Sigmoid colon (tissue), 7 donors: Measurements from ENCODE around the gene STAP1. TPM values are rescaled to one million over a fixed set of nuclear protein-coding genes. Genes with fewer than 3 reads are reported as not detected.

ENCODE experiments used
- DNase-seq: peaks from one replicate; pipeline ENCODE4 v3.0.0-alpha.2; 2019
- H3K27ac ChIP-seq, 4 donors: fragments of 200-600 bp; sonication (generic); one replicate each; pipeline ENCODE4 v1.5.1; 2016 to 2019; ENCODE audit warnings: mild to moderate bottlenecking in 1 of 4
- H3K27me3 ChIP-seq, 3 donors: fragments of 200-600 bp; sonication (generic); one replicate each; pipeline ENCODE4 v1.5.1; 2019; ENCODE audit warnings: mild to moderate bottlenecking in 1 of 3
- H3K36me3 ChIP-seq, 4 donors: fragments of 200-600 bp; sonication (generic); one replicate each; pipeline ENCODE4 v1.5.1; 2016 to 2019
- H3K4me1 ChIP-seq, 4 donors: fragments of 200-600 bp; sonication (generic); one replicate each; pipeline ENCODE4 v1.5.1; 2017 to 2019
- H3K4me3 ChIP-seq, 4 donors: fragments of 200-600 bp; sonication (generic); one replicate each; pipeline ENCODE4 v1.5.1; 2017 to 2019; ENCODE audit warnings: mild to moderate bottlenecking in 2 of 4, moderate library complexity in 1 of 4
- H3K9me3 ChIP-seq, 4 donors: fragments of 200-600 bp in 3 of 4; sonication (generic) in 3 of 4; one replicate each; pipeline versions ENCODE4 v1.5.1 to v1.6.1; 2013 to 2019
- CTCF ChIP-seq, 4 experiments: fragments of 450-650 bp in 3 of 4; fragments of 200-600 bp in 1 of 4; IDR thresholded peaks; one replicate each; pipeline ENCODE4 v1.5.1; 2016 to 2019; ENCODE audit warnings: antibody characterized with exemption in 4 of 4, mild to moderate bottlenecking in 3 of 4, moderate library complexity in 2 of 4
- EP300 ChIP-seq, 4 donors: sonication (generic); formaldehyde crosslinking; IDR thresholded peaks; one replicate each; pipeline ENCODE4 v1.6.1; 2017; ENCODE audit warnings: antibody characterized with exemption in 4 of 4
- POLR2A ChIP-seq, 2 donors: fragments of 450-650 bp; IDR thresholded peaks; one replicate each; pipeline ENCODE4 v1.6.1; 2016; ENCODE audit warnings: antibody characterized with exemption in 2 of 2, mild to moderate bottlenecking in 2 of 2, moderate library complexity in 2 of 2
- POLR2AphosphoS5 ChIP-seq, 4 donors: sonication (generic); formaldehyde crosslinking; IDR thresholded peaks; one replicate each; pipeline ENCODE4 v1.6.1; 2017; ENCODE audit warnings: antibody characterized with exemption in 4 of 4
- WGBS, 2 donors: extraction: QIAGEN DNeasy Blood & Tissue Kit; methylation state at CpG; one replicate each; pipeline ENCODE4 v1.1.7; 2013; 5-methylcytosine and 5-hydroxymethylcytosine counted together
- intact Hi-C: fragments of 100-400 bp; cut with DNase I; formaldehyde crosslinking; loops from one replicate; pipeline ENCODE4 v1.15.1; 2023
- polyA plus RNA-seq, 3 donors: library from polyadenylated mRNA; stranded (reverse); fragments of 200-250 nt; gene quantifications; one replicate each; pipeline ENCODE4 v1.2.3, GENCODE V29; 2013
- total RNA-seq, 4 donors: library from RNA; depleted of rRNA; stranded (reverse); fragments of >200 nt; gene quantifications; one replicate each; pipeline ENCODE4 v1.1.0, GENCODE V29; 2016
- donor health status: healthy with polysubstance abuse.
- donor health status: Bipolar disorder and iron deficiency.
- donor health status: healthy.

Gene STAP1
- total and polyA plus RNA-seq, 7 donors = 2.4 to 9.4 TPM; not detected in 5

DNA sequence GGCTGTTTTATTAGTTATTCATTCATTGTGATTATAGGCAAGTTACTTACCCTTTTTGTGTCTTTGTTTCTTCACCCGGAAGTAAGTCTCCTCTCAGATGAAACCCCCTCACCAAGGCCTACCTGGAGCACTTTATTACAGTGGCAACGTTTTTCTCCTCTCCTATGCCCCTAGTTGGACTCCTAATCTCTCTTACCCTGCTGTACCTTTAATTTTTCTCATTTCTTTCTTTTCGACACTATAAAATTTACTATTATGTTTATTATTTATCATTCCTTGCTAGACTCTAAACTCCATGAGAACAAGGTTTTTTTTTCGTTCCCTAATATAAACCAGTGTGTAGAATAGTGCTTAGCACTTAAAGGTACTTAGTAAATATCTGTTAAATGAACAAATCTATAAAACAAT lies 17.5 kb downstream of the STAP1 start:
- TF ChIP-seq EP300 (IDR thresholded peaks at IDR 0.05) (no peak), POLR2AphosphoS5 (IDR thresholded peaks at IDR 0.05) (no peak), CTCF (IDR thresholded peaks at IDR 0.05) (no peak), POLR2A (IDR thresholded peaks at IDR 0.05) (no peak)
- Histone ChIP-seq H3K27ac (no peak overlapping the region), H3K36me3 (no peaks in the 10 kb centered on the region), H3K4me1 (no peaks in the 10 kb centered on the region), H3K9me3 (no peaks in the 10 kb centered on the region), H3K27me3 (no peaks in the 10 kb centered on the region), H3K4me3 (no peak overlapping the region)
- intact Hi-C loops = no loop called here
- 72 to 75% methylated on average over 4 of the region's 4 CpGs for WGBS, 2 donors
- no peak for DNase-seq

DNA sequence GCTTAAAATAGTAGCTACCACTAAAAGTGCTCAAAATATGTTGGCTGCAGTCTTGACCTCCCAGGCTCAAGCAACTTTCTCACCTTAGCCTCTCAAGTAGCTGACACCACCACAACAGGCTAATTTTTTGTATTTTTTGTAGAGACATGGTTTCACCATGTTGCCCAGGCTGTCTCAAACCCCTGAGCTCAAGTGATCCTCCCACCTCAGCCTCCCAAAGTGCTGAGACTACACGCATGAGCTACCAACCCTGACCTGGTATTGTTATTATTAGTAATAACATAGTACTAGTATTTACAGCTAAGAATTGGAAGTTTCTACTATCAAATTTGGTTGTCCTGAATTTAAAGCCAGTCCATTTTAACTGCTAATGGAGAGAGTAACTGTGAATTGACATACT lies 18.0 kb downstream of the STAP1 start:
- 86 to 98% methylated on average over 1 of the region's 1 CpG for WGBS, 2 donors

DNA sequence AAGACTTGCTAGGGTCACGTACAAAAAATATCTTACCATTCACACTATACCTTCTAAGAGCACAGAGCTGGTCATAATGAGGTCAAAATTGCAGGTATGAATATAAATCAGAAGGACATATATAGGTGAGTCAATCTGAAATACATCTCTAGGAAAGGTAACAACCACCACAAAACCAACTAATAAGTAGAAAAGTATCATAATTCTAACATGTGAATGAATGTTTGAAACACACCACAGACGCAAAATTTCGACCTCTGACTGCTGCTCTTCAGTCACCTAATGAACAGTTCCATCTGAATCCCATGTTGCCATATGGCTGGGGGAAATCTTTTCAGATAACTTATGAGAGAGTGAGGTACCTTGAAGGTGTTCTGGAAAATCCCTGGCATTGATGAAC lies 22.1 kb downstream of the STAP1 start:
- intact Hi-C loops = no loop called here
- no peak for TF ChIP-seq POLR2AphosphoS5 (IDR thresholded peaks at IDR 0.05)
- no peak for TF ChIP-seq POLR2A (IDR thresholded peaks at IDR 0.05)
- no peak for TF ChIP-seq EP300 (IDR thresholded peaks at IDR 0.05)
- Histone ChIP-seq H3K27ac (no peak overlapping the region), H3K27me3 (no peaks in the 10 kb centered on the region), H3K9me3 (no peaks in the 10 kb centered on the region), H3K4me1 (no peaks in the 10 kb centered on the region), H3K36me3 (no peaks in the 10 kb centered on the region), H3K4me3 (no peak overlapping the region)
- 89 to 92% methylated on average over 3 of the region's 3 CpGs for WGBS, 2 donors
- DNase-seq = no peak

More for the DNA sequence above, 18.0 kb downstream of the STAP1 start:
- no peaks in the 10 kb centered on the region for H3K27me3 ChIP-seq
- intact Hi-C loops = no loop called here
- no peak overlapping the region for H3K27ac ChIP-seq
- no peak for TF ChIP-seq POLR2AphosphoS5 (IDR thresholded peaks at IDR 0.05)
- no peak for TF ChIP-seq EP300 (IDR thresholded peaks at IDR 0.05)
- TF ChIP-seq POLR2A (IDR thresholded peaks at IDR 0.05) = no peak
- TF ChIP-seq CTCF (IDR thresholded peaks at IDR 0.05) = no peak
- H3K9me3 ChIP-seq = no peaks in the 10 kb centered on the region
- no peak for DNase-seq
- H3K4me3 ChIP-seq = no peak overlapping the region
- no peaks in the 10 kb centered on the region for H3K36me3 ChIP-seq
- no peaks in the 10 kb centered on the region for H3K4me1 ChIP-seq

DNA sequence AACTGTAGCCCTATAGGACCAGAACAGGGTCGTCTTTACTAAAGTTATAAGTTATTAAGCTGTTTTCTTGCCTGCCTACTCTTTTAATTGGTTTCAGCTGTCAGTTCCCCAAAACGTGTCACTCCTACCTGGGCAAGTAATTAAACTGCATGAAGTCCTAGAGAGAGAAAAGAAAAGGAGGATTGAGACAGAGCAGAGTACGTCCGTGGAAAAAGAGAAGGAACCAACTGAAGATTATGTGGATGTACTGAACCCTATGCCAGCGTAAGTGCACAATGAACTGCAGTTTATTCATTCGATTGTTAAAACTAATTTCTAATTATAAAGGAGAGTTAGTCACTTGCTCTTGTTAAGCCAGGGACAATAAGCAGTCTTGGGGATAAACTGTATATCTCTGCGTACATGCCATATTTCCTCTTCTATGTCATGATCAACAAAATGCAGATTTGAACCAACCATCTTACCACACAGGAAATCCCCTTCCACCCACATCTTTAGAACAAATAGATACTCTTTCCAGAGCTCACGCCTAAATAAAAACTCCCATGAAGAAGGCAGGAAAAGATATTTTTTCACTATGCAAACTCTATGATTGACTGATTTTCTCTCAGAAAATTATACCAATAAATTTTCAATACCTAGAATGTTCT lies 22.8 kb downstream of the STAP1 start:
- no peak overlapping the region for H3K4me3 ChIP-seq
- H3K36me3 ChIP-seq = no peaks in the 10 kb centered on the region
- no peaks in the 10 kb centered on the region for H3K27me3 ChIP-seq
- no peak for DNase-seq
- intact Hi-C loops = no loop called here
- TF ChIP-seq CTCF (IDR thresholded peaks at IDR 0.05) (no peak), POLR2A (IDR thresholded peaks at IDR 0.05) (no peak), EP300 (IDR thresholded peaks at IDR 0.05) (no peak)
- 56 to 78% methylated on average over 8 of the region's 8 CpGs for WGBS, 2 donors
- no peak overlapping the region for H3K27ac ChIP-seq
- H3K4me1 ChIP-seq = no peaks in the 10 kb centered on the region
- H3K9me3 ChIP-seq = no peaks in the 10 kb centered on the region

- Histone ChIP-seq H3K4me1 (no peaks in the 10 kb centered on the region), H3K36me3 (no peaks in the 10 kb centered on the region), H3K4me3 (no peak overlapping the region), H3K27ac (no peak overlapping the region), H3K27me3 (no peaks in the 10 kb centered on the region), H3K9me3 (no peaks in the 10 kb centered on the region)
- no peak for DNase-seq
- intact Hi-C loops = no loop called here
- no peak for TF ChIP-seq CTCF (IDR thresholded peaks at IDR 0.05)
- TF ChIP-seq POLR2A (IDR thresholded peaks at IDR 0.05) = no peak
- no peak for TF ChIP-seq POLR2AphosphoS5 (IDR thresholded peaks at IDR 0.05)
- TF ChIP-seq EP300 (IDR thresholded peaks at IDR 0.05) = no peak
- 42 to 47% methylated on average over 2 of the region's 2 CpGs for WGBS, 2 donors
These were observed 23.4 kb downstream of the STAP1 start for GRCh38 chr4:67581913-67582312.
